HT1080 (cell line): ENCODE data around the gene MNDA. TPM values are rescaled to one million over a fixed set of nuclear protein-coding genes. Genes with fewer than 3 reads are reported as not detected.
A peak's percentile ranks its signal among the peaks of the same experiment; 100 is the strongest.

Experiments
- DNase-seq: peaks from one replicate; pipeline ENCODE4 v3.0.0-alpha.2; 2015; ENCODE audit warnings: low read depth
- polyA plus RNA-seq, 2 experiments: library from polyadenylated mRNA; depleted of rRNA; stranded (reverse); fragments of >200 nt; gene quantifications; 2 replicates each; pipeline ENCODE4 v1.2.3, GENCODE V29; 2015
- total RNA-seq: library from RNA; depleted of rRNA; stranded (reverse); fragments of >200 nt; shearing (Covaris generic); gene quantifications from 2 replicates; pipeline ENCODE4 v1.2.3, GENCODE V29; 2014; rRNA removed

MNDA gene
- total RNA-seq: not detected in 2 replicates
- polyA plus RNA-seq (2015; cell fraction: cytosol; rRNA removed): not detected in 2 replicates
- polyA plus RNA-seq (2015; cell fraction: nucleus; rRNA removed): not detected in 2 replicates

GRCh38 chr1:158830904-158831507, at the start of gene MNDA:
TSS of gene MNDA (plus strand) at chr1:158831351. CDS start at chr1:158842154, 10,803 bp downstream.
- DNase-seq: no peak

DNA sequence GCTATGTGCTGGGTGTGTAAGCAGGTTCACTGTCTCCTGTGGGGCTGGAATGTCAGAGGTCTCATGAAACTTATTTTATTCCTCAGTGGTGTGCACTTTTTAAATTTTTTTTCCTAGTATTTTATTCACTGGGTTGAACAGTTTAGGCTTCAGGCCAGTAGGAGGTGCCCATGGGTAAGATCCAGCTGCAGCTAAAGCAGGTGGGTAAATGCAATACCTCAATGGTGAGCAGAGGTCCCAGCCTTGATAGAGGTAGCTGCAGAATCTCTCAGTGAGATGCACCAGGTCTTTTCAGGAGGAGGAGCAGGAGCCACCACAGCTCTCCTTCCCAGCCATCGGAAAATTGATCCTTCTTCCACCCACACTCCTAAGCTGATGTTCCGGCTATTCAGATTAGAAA, 37.5 kb upstream of the MNDA start:
- DNase-seq: peak; percentile 3

DNA sequence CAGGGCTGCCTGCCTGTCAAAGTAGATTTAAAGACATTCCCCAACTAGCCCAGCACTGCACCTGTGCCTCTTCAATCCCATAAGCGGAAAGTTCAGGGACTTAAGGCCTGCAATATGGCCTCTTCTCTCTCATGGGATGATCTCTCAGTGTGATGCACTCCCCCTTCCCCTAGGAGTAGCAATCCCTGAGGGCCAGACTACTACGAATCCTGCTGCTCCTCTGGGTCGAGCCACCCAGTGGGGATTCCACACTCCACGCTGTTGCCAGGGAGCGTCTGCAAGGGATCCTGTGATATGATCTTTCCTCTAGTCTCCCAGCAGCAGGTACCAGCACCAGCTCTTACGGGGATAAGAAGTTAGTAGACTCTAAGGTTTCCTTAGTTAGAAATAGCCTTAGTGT, 36.9 kb upstream of the MNDA start:
- DNase-seq: no peak

DNA sequence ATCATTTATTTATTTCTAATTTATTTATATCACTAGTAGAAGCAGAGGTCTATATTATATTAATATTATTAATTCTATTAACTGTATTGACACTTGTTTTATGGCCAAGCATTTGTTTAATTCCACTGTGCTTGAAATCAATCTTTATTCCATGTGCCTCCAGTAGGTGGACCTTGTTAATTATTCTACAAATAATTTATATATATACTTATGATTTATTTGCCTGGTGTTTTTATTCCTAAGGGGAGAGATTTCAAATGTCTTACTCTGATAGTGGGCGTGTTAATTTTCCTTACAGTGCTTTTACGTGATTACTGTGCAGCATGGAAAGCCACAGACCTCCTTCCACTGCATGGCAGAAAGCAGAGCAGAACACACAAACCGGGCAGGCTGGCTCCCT, 32.6 kb upstream of the MNDA start:
- no peak for DNase-seq

DNA sequence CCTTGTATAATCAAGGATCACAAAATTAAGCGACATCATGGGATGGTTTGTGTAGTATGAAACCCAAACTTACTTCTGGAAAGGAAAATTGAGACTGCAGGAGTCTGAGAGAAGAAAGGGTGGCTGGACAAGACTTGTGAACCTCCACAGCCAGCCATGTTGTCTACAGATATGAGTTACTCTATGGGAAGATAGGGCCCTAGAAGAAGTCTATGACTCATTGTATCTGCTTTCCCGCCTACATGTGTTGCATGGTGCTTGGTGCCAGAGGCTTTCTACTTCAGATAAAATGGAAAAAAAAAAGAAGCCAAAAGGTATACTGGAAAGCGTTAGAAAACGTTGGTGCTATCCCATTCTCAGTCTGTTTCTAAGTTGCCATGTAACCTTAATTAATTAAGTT, 31.5 kb upstream of the MNDA start:
- DNase-seq: no peak

- DNase-seq: no peak
These were observed 30.6 kb upstream of the MNDA start for GRCh38 chr1:158800526-158800925.

DNA sequence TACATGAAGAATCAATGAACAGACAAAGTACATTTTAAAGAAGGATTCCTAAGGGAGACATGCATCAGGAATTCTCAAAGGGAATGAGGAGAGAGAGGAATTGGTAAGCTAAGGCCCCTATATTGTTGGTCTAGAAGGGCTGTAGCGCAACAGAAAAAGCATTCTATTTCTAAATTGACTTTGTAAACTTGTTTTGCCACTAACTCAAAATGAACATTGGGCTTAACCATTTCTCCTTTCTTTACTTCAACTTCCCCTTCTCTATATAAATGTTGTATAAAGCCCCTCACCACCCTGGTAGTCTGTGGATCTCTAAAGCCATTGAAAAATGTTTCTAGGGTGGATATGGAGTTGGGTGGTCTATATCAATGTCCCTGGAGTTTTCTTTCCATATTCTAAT, 29.8 kb upstream of the MNDA start:
- DNase-seq: no peak

- DNase-seq: no peak
These were observed 27.5 kb upstream of the MNDA start for GRCh38 chr1:158803678-158804077.

DNA sequence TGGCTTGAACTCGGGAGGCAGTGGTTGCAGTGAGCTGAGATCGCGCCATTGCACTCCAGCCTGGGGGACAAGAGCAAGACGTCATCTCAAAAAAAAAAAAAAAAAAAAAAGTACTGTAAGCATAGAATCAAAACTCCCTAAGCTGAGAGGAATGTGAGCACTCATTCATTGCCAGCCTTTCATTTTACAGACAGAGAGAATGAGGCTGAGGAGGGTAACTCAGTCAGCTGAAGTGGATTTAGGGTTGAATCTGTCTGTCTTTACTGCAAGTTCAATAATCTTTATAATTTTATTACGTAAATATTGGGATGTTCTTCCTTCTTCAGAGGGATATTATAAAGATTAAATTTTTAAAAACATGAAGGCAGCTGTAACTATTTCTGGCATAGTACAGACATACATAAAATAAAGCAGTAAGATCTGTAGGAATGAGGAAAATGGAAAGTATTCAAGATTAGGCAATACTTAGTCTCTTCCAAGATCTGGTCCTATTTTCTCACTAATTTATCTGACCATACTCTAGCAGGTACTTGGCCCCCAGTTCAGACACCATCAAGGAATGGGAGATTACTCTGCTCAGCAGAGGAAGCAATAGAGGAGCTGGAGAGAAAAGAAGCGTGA, 24.1 kb upstream of the MNDA start:
- DNase-seq: no peak

DNA sequence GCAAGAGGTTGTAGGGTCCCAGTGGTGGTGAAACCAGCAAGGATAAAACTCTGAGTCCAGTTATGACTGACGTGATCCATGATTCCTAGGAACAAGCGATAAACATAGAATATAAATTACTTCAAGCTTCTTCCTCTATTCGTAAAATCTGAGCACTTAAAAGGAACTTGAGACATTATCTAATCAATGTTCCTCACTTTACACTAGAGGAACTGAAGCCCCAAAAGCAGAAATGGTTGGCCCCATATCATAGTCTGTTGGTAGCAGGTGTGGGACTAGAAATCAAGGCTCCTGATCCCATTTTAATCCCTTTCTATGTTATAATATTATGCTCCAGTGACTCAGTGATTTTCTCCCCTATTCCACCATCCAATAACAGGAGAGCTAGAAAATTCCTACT, 21.9 kb upstream of the MNDA start:
- no peak for DNase-seq

- no peak for DNase-seq
These were observed 21.3 kb upstream of the MNDA start for GRCh38 chr1:158809862-158810261.

DNA sequence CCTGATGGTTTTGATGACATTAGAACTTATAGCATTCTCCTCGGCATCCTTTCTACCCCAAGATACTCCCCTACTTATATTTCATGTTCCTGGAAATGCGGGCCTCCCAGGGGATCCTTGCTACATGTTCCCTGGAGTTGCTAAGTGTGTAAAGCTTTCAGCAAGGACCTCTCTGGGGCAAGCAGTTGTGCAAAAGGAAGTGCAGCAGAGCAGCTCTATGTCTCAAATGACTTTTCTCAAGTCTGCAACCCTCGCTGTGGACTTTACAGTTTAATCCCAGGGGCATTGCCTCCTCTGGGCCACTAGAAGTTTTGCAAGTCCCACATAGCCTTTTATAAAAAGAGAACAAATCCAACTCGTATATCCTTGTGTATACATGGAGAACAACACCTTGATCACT, 20.8 kb upstream of the MNDA start:
- DNase-seq: no peak

DNA sequence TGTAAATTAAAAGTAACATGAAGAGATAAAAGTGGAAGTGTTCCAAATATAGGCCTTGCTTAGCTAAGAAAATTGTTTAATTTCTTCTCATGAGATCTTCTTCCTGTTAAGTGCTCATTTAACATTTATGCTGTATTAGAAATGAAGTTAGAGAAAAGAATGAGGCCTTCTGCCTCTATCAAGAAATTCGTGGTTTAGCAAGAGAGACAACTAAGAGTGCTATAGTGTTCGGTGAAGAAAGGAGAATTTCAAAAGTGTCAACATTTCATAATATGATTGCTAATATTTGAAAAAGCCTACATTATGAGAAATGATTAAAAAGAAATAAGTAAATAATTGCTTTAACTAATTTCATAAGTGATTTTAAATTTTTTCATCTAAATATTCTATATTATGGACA, 18.8 kb upstream of the MNDA start:
- DNase-seq: no peak

DNA sequence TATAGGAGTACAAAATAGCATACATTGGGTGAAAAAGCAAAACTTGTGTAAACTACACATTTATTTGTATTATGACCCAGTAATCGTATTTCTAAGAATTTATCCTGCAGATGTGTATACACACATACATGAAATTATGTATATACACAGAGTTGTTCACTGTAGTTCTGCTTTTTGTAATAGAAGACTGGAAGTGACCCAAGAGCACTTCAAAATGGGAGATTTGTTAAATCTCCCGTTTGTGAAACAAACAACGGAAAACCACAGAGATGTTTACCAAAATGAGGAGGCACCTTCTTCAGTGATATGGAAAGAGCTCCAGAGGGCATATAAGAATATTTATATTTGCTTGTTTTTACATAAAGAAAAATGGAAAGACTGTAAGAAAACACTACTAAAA, 18.0 kb upstream of the MNDA start:
- DNase-seq: no peak

DNA sequence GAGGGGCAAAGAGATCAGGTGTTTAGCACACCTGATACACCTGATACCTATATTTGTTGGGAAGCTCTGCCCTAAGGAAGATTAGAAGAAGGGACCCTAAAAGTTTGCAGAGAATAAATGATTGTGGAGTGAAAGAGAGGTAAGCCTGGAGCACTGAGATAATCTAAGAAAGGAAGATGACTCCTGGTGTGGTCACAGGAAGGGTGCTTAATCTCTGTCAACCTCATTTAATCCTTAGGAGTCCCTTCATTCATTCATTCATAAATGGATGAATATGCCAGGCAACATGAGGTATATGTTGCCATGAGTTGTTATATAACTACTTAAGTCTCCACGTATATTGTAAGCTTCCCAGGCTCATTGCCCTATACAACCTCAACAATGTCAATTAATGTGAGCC, 16.2 kb upstream of the MNDA start:
- DNase-seq: no peak

- DNase-seq: no peak
These were observed 12.6 kb upstream of the MNDA start for GRCh38 chr1:158818560-158818959.

DNA sequence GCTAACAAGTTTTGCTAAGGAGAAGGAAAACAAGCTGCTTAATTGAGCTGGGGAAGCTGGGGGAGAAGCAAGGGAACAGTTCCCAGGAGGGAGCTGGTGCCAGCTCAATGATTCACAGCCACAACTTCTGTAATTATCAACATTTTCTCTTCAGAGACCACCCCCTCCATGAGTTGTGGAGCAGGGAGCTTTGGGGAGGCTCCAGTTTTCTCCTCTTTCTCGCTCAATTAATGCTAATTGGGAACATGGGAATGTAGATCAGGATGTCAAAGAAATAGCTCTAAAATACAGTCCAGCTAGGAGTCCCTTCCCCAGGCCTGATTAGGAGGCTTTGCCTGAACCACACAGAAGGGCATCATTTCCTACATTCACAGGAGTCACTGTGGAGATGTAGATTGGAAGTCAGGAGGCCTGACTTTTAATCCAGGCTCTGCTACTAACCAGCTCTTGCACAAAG, 12.1 kb upstream of the MNDA start:
- DNase-seq: no peak

GRCh38 chr1:158819461-158820443, 11.4 kb upstream of the MNDA start:
- peak; percentile 5 for DNase-seq

DNA sequence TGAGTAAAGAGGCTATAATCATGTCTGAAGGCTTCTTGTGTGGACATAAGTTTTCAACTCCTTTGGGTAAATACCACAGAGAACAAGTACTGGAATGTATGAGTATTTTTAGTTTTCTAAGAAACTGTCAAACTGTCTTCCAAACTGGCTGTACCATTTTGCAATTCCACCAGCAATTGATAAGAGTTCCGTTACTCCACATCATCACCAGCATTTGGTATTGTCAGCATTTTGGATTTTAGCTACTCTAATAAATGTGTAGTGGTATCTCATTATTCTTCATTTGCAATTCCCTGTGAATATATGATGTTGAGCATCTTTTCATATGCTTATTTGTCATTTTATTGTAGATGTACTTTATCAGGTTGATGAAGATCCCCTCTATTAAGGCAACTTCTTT, 9.4 kb upstream of the MNDA start:
- DNase-seq: no peak

DNA sequence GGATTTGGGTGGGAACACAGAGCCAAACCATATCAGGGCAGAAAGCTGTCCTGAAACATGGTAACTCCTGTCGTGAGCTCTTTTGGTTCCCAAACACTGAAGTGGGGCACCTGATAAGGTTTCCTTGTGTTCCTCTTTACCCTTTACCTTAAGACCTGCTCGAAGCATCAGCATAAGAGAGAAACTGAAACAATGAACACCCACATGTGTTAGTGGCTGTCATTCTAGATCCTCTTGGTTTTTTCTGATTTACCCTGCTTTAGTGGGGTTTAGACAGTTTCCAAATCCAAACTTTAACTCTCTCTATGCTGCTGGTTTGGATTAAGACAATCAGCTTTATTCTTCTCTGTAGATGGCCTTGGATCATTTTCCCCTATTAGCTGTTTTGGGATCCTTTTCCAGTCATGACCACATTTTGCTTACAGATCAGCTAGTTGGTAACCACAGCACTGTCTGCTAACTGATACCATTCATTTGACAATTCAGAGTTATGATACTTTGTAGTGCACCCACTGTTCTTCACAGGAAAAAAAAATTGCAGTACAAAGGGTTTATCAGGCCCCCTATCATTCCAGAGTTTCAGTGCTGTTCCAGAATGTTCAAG, 975 bp upstream of the MNDA start:
- DNase-seq: no peak

DNA sequence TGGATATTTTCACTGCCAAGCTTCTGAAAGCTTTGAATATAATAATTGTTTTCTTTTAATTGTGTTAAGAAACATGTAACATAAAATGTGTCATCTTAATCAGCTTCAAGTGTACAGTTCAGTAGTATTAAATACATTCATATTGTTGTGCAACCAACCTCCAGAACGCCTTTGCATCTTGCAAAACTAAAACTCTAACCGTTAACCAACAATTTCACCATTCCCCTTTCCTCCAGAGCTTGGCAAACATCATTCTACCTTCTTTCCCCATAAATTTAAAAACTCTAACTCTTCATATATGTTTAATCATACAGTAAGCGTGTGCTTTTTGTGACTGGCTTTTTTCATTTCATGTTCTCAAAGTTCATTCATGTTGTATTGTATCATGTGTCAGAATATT, 2.1 kb downstream of the MNDA start:
- DNase-seq: no peak

GRCh38 chr1:158836038-158836437, 4.9 kb downstream of the MNDA start:
- DNase-seq: no peak
